HG02938 (cell line): ENCODE results near the gene THPO.
A peak's percentile ranks its signal among the peaks of the same experiment; 100 is the strongest.

Experiments used
- ATAC-seq: cut with Tn5 transposase; IDR thresholded peaks from one replicate; pipeline ENCODE4 v1.9.1; 2021; ENCODE audit warnings: mild to moderate bottlenecking, moderate library complexity; ENCODE audit not compliant: unreplicated experiment

The THPO gene

DNA sequence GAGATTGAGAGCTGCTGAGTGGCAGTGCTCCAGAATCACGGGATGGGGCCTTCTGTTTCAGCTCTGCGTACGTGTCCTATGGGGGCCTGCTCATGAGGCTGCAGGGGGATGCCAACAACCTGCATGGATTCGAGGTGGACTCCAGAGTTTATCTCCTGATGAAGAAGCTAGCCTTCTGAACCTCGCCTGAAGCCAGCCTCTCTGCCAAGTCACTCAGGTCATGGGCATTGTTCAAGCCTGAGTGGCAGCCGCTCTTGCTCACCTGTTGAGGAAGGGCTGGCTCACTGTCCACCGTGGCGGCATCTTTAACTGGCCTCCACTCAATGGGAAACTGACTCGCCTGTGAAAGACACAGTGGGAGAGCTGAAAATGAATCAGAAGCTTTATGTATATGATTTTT, 9.9 kb downstream of the THPO start:
- no peak for ATAC-seq

DNA sequence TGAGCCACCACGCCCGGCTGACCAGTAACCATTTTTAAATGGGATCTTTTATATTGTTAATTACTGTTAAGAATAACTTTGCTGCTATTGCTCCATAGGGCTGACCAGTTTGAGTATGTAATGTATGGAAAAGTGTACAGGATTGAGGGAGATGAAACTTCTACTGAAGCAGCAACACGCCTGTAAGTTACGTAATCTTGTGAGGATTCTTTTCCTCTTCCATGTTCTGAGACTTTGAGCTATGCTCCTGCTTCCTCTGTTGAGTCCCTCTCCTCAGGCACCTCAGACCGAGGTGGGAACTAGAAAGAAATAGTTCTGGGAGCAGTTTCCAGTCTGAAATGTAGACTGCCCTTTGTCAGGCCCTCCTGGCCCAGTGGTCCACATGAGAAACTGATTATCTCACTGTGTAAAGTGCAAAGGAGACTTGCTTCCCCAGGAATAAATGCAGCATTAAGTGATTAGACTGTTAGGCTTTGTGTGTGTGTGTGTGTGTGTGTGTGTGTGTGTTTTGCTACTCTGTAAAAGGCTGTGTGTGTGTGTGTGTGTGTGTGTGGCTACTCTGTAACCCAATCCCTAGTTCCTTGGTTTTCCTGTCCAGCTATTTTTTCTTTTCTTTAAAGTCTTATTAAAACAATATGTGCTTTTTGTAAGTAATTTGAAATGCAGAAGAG, 11.3 kb downstream of the THPO start:
- ATAC-seq = no peak

DNA sequence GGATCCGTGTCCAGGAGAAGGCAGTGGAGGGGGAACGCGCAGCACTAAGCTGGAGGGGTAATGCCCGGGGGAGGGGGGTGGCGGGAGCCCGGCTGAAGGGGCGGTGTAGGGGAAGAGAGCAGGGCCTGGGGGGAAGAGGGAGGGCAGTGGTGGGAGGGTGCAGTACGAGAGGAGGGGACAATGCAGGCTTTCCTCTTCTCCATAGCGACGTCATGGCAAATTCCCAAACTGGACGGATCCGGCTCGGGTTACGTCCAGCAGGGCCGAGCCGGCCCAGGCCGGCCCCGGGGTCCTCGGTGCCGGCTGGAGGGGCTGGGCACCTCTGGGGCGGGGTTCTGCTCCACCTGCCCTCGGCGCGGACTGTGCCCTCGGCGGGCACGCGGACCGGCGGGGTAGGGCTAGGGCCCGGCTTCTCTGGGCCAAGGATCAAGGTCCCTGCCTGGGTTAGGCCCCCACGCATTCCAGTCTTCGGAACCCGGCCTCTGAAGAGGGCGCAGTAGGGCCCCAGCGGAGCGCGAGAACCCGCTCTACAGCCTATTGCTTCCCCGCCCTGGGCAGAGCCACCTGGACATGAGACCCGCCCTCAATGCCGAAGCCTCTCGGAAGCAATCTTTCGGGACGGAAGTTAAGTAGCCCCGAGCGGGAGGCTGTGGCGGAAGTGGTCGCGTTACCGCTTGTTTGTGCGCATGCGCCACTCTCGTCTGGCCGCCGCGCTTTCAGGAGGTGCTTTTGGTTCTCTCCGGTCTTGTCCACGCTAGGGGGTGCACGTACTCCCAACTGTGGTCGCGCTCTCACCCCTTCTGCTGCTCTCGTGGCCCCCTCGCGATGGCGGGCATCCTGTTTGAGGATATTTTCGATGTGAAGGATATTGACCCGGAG, 15.1 kb downstream of the THPO start:
- ATAC-seq = peak; percentile 83

DNA sequence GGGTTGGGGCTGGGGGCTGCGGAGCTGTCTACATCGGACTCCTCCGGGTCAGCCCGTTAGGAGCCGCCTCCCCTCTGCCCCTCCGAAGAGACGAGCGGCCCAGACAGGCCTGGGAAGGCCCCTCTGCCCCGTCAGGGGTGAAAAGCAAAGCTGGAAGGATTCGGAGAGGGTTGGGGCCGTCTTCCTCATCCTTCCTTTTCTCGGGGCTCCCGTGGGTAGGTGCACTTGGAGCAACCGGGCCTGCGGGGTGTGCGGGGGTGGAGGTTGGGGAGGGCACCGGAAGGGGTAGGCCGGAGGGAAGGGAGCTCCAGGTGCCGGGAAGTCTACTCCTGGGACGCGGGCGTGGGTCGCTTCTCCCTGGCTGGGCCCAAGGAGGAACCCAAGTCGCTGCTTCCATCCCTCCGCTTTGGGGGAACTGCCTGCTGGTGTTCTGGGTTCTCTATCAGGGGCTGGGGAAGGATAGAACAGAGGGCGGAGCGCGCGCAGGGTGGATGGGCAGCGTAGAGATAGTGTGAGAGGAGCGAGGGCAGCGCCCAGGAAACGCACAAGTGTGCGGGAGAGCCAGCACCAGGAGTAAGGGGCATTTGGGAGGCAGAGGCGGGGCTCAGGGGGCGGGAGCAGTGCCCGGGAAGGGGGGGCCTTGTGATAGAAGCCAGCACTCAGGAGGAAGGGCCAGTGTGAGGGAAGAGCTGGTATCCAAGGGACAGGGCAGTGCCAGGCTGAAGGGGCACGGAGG, 15.9 kb downstream of the THPO start:
- ATAC-seq = no peak

DNA sequence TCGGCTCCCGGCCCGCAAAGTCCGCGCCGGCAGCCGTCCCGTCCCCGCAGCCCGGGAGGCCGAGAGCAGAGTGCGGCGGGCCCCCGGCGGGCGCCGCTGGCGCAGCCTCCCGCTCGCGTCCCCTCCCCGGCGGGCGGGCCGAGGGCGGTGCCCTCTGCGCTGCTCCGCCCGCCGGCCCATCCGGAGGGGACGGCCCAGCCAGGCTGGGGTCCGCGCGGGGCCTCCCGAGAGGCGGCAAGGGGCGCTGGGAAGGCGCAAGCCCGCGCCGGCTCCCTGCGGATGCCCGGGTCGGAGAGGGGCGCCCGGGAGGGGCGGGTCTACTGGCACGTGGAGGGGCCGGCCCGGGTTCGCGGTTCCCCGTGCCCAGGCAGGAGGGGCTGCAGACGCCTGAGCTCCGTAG, 16.5 kb downstream of the THPO start, which contains the start of the genes CLCN2 and POLR2H:
Gene CLCN2 (minus strand): TSS at position 74 of the 400 bp plus-strand sequence. CDS start 126 bp downstream, outside the sequence.
Gene POLR2H (plus strand): TSS at position 179 of the 400 bp plus-strand sequence. CDS start 1,783 bp downstream, outside the sequence.
- no peak for ATAC-seq

DNA sequence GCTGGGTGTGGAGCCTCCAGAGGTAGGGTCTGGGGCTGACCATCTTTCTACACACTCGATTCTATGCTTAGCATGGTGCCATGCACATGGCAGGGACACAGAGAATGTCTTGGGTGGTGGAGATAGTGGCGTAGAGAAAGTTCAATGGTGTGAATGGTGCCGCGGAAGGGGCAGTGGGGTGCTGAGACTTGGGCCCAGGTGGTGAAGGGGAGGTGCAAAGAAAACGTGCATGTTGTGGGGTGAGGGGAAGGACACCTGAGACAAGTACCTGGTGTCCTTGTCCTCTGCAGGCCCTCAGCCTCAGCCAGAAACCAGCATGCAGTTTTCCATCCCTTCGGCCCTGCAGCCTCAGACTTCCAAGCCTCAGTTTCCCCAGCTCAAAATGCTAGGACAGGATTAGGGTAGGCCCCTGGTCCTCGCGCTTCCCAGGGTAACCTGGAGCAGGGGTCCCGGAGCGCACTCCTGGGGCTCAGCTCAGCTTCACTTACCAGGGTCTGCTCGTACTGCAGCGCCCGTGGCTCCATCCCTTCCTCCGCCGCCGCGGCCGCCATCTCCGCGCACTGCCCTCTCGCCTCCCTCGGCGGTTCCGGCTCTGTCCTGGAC, 17.0 kb downstream of the THPO start:
- ATAC-seq = no peak

DNA sequence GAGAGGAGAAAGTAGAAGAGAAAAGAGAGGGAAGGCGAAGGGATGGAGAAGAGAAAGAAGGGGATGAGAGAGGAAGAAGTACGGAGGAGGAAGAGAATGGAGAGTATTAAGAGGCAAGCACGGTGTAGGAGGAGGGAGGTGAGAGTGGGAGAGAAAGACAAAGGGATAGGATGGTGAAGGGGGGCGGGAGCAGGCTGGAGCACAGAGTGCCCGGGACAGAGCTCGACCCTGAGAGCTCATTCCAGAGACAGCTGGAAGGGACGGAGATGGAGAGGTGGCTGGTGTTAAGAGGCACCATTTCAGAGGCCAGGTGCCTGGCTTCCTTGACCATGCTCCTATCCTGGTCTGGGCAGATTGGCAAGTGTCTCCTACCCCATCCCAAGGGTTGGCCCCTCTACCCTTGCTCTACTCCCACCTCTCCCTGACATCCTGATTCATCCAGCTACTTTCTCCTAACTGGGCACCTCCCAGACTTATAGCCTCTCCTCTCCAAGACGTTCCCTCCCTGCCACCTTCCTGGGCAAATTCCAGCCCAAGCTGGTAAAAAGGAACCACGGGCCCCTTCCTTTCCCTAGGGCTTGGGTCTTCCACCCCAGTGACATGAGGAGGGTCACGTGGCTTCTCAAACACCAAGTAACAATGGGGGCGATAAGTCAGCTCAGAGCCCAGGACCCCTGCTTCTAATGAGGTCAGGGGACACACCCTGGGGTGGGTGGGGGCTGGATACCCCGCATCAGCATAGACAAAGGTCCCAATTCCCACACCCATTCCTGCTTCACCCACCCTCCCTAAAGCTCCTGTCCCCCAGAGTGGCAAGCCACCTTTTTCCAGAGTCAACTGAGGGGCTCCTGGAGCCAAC, 17.7 kb downstream of the THPO start:
- ATAC-seq = no peak

DNA sequence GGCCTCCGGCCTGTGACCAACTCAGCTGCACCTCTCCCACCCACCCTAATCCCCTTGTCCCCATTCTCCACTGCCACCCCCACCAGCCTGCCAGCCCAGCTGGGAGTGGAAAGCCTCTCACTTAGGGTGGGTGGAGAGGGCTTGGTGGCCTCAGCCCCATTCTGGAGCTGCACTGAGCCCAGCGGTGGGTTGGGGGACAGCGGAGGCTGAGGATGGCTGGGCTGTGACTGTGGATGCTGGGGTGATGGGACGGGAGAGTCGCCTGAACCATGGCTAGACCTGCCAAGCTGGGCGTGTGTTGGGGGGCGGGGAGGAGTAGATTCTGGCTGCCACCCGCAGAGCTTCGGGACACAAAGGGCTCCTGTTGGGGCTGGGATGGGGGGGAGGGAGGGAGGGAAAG, 18.4 kb downstream of the THPO start:
- no peak for ATAC-seq

DNA sequence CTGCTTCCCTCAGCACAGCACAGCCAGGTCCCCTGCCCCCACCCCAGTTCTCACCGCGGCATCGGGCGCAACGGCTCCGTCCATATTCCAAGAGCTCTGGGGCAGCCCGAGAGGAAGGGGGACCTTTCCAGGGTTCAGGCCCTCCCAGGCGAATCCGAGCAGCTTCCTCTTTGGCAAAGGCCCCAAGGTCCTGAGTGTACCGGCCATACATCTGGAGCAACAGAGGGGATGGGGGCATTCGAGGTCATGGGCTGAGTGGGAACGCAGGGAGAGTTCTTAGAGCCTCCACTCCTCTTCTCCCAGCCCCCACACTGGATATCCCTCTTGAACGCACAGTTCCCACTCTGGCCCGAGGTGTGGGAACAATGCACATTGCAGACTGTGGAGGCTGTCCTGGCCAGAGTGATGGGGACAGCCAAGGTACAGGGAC, 19.1 kb downstream of the THPO start:
- no peak for ATAC-seq

DNA sequence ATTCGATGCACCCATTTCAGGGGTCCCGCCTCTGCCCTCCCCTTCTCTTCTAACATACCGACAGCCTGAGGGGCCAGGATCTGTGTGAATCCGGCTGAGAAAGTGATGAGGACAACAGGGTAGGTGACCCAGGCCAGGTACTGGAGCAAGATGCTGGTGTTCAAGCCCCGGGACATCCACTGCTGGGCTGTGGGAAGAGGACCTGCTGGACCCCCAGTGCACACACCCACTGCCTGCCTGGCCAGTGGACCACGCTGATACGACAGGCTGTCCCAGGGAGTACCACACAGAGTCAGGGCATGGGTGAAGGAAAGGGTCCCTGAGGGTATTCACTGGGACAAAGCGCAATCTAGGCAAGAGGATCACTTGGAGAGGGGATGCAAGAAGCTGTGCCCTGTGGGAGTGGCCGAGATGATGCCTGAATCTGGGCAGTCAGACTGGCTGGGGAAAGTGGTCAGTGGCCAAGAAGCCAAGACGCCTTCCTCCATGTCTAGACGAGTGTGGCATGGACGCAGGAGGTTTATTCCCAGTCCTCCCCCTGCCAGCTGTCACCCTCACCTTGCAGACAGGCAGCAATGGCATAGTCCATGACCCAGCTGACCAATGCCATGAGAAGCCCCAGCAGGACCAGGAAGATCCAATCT, 19.8 kb downstream of the THPO start:
- no peak for ATAC-seq

DNA sequence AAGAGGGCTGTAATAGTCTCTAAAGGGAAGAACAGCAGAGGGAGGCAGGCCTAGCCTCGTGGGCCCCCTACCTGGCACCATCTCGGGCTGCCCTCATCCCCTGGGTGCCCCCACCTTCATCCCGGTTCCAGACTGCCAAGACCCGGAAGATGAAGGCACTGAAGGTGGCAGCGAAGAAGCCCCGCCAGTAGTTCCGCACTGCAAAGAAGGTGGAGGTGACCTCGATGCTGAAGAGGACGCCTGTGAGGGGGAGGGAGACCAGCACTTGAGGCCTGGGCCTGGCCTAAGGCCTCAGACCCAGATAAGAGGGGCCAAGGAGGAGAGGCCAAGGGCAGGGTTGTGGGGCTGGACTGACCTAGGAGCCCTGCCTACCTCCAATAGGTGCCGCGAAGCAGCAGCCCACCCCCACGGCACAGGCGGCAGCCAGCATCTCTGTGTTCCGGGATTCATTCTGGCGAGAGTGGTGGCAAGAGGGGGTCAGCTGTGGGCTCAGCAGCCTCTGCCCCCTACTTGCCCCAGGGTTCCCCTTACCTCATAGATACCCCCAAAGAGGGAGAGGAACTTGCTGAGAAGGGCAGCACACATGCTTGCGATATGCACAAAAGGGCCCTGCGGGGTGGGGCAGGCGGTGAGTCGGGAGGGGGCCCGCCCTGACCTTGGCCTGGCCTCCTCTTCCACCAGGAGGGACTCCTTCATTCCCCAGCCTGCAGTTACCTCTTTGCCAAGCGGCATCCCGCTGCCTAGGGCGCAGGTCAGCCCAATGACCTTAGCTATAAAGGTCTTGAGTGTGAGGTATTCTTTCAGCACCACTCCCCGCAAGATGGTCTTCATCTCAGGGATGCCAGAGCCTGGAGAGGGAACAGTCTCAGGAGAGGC, 20.5 kb downstream of the THPO start:
- no peak for ATAC-seq

DNA sequence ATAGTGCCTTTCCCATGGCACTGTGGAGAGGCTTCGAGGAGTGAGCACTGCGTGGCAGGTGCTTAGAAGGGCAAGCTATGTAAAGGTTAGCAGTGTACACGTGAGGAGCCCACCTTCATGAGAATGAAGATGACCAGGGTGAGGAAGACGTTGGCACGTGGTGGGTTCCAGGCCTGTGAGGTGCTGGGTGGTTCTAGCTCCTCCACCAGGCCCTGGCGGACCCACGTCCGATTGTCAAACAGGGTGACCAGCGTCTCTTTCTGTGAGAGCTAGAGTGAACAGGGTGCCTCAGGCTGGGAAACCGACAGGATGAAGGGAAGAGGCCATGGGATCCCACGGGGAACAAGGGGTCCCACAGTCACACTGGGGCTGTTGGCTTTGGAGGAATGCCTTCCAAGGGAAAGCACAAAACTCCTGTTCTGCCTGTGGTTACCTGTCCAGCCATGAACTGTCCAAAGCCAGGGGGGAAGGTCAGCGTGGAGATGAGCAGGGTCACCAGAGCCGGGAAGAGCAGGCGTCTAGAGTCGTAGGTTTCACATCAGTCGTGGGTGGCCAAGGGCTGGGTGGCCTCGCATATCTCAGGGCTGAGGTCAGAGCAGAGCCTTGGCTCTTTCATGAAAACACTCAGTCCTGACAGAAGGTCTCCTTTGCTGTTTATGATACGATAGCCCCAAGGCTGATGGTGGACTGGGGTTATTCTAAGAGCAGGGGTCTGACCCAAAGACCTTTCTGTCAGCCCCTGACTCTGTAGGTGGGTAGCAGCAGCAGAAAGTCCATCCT, 22.6 kb downstream of the THPO start:
- ATAC-seq = no peak

DNA sequence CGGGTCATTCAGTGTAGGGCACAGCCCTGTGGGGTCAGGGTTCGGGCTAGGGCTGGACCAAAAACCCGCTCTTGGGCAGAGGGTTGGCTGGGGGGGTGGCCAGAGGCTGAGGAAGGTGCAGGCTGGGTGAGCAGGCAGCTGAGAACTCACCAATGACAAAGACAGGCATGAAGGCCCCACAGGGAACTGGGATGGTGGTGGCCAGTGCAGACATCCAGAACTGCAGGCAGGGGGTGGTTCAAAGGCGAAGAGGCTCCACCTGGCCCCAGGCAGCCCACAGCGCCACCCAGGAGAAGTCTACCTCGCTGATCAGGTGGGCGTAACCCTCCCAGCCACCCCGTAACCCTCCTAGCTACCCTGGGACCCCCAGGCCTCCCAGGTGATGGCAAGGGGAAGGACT, 23.3 kb downstream of the THPO start:
- ATAC-seq = no peak

DNA sequence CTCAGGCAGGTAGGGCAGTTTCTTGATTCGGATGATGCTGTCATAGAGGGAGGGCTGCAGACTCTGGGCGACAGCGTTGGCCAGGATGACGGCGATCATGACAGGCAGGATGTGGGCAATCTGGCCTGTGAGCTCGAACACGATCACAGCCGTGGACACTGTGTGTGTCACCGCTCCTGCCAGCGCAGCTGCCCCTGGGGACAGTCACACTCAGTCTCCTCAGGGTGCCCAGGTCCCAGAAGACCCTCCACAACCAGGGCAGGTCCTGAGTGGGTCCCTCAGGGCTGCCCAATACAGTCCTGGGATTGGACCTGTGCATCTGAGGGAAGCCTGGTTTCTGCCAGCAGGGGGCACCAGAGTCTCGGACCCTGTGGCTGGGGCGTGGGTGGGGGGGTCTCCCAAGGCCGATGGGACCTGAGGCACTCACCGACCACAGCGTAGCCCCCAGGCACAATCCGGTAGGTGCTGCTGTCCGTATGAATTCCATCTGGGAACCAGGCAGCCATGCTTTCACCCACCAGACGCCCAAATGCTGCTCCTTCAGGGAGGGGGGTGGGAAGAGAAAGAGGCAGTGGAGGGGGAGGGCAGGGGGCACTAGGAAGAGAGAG, 23.8 kb downstream of the THPO start:
- no peak for ATAC-seq

DNA sequence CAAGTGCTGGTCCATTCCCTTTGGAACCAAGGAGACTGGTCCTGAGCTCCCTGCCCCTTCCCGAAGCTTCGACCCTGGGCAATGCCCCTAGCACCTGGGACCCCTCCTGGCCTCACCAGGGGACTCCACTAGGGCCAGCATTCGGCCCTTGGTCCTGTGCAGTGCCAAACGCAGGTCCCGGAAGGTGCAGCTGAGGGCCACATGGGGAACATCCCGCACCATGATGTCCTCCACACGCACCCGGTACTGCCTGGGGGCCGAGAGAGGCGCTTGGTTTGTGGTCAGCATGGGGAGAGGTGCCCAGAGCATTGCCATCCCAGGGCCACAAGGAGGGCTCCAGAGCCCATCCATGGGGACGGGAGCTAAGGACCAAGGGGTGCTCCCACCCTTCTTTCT, 24.5 kb downstream of the THPO start:
- ATAC-seq = no peak

DNA sequence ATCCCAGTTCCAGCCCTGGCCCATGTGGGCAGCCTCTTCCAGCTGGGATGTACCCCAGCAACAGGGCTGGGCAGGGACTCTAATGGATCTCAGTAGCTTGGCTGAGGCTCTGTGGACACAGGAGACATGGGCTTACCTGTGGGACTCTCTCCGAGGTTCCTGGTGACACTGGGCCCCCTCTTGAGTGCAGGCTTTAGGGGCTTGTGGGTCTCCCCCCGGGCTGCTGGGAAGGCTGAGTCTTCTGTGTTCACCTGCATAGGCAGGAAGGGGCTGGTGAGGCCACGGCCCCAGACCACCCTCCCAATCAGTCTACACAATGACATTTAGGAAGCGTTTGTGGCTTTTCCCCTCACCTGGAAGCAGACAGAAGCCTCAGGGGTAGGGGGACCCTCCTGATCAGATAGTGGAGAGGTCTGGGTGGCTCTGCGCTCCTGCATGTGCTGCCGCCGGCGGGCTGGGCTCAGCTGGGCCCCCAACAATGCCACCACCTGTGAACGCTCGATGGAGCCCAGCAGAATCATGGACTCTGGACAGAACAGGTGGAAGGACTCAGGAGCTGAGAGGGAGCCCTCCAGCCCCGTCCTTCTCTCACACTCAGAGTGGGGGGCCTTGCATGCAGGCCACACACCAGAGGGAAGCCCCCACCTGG, 25.0 kb downstream of the THPO start:
- no peak for ATAC-seq
